ENCODE data around the gene DENND1B.
"Not testable (repeated sequence)": the region's sequence is repeated elsewhere in the genome, so short reads cannot be mapped to it uniquely, and the experiment has no call there.

DENND1B gene

DNA sequence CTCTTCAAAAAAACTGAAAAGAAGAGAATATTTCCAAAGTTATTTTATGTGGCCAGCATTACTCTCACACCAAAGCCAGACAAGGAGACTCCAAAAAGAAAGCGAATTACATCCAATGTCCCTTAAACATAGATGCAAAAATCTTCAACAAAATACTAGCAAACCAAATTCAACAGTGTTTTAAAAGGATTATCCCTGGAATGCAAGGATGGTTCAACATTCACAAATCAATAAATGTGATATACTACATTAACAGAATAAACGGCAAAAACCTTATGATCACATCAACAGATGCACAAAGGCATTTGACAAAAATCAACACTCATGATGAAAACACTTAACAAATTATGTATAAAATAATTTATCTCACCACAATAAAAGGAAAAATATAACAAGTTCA lies 207.8 kb downstream of the DENND1B start:
- DNase-seq (ENCODE audit: low read depth in 2 of 2, low spot score in 1 of 2): no peak

DNA sequence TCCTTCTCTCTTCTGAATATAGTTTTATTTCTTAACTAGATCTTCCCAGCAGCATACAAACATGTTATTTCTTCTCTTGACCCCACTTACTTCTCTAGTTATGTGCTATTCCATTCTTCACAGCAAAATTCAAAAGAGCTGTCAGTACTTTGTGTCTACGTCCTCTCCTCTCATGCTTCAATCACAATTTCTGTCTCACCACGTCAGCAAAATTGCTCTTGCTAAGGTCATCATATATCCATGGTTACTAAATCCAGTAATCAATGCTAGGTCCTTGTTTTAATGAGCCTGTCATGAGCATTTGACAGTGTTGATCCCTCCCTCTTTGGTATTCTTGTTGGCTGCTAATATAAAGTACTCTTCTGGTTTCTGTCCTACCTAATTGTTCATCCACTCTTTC lies 214.2 kb downstream of the DENND1B start:
- DNase-seq (ENCODE audit: low read depth in 2 of 2, low spot score in 1 of 2): no peak

- no peak for DNase-seq (ENCODE audit: low read depth in 2 of 2, low spot score in 1 of 2)
Measured at GRCh38 chr1:197559655-197560054, 215.6 kb downstream of the DENND1B start.

- DNase-seq (ENCODE audit: low read depth in 2 of 2, low spot score in 1 of 2): no peak
Measured at GRCh38 chr1:197559244-197559643, 216.0 kb downstream of the DENND1B start.

- no peak for DNase-seq (ENCODE audit: low read depth in 2 of 2, low spot score in 1 of 2)
Measured at GRCh38 chr1:197557302-197557701, 218.0 kb downstream of the DENND1B start.

GRCh38 chr1:197553281-197553680 lies 222.0 kb downstream of the DENND1B start:
- no peak for DNase-seq (ENCODE audit: low read depth in 2 of 2, low spot score in 1 of 2)

- no peak for DNase-seq (ENCODE audit: low read depth in 2 of 2, low spot score in 1 of 2)
Measured at GRCh38 chr1:197546989-197547388, 228.3 kb downstream of the DENND1B start.

- DNase-seq (ENCODE audit: low read depth in 2 of 2, low spot score in 1 of 2): no peak
Measured at GRCh38 chr1:197544553-197544952, 230.7 kb downstream of the DENND1B start.

DNA sequence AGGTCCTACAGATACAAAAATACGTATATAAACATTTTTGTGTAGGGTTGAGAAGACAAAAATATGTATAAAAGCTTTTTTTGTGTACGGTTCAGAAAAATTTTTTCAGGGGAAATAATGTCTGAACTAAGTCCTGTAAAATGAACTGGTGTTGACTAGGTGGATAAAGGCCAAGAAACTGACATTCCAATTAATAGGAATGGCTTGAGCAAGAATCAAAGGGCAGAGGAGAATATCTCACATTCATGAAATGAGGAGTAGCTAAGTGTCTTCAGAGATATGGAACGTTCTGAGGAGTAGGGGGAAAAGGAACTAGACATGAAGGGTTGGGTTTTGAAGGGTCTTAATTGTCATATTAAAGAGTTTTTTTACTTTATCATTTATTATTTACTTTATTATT lies 231.2 kb downstream of the DENND1B start:
- DNase-seq (ENCODE audit: low read depth in 2 of 2, low spot score in 1 of 2): no peak

DNA sequence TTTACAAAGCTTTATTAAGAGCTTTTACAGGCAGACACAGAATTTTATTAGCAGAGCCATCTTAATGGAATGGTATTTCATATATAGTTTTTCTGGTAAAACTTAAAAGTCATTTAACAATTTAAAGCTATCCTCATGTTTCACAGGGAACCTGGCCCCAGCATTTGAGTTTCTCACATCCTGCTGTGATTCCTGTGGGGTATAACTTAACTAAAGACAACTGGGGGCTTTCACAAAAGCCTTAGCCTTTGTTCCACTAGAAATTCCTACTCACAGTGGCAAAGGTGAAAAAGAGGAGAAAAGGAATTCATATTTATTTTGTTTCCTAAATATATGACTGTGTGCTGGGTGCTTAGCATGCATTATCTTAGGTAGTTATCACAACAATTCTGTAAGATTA lies 233.9 kb downstream of the DENND1B start:
- DNase-seq (ENCODE audit: low read depth in 2 of 2, low spot score in 1 of 2): no peak

DNA sequence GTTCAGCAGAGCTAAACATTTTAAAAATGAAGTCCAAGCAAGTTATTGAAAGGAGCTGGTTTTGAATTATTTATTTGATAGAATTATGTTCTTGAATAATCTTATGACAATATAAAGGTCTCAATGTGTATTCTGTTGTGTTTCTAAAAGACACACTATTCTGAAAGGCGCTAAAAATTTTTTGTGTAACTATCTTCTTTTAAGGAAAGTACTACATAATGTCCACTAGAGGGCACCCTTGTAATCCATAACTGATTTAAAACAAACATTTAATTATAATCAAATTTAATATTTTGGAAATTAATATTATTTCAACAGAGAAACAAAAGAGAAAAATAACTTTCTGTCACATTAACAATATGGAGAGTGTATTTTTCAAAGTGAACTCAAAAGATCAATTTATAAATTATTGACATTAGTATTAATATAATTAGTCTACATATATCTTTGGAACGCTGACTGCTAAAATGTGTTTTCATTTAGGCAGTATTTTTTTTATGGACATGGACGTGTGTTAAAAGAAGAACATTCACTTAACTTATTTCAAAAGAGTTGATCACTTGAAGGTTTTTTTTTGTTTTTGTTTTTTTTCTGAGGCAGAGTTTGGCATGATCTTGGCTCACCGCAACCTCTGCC lies 248.4 kb downstream of the DENND1B start:
- no peak for DNase-seq (ENCODE audit: low read depth in 2 of 2, low spot score in 1 of 2)

DNA sequence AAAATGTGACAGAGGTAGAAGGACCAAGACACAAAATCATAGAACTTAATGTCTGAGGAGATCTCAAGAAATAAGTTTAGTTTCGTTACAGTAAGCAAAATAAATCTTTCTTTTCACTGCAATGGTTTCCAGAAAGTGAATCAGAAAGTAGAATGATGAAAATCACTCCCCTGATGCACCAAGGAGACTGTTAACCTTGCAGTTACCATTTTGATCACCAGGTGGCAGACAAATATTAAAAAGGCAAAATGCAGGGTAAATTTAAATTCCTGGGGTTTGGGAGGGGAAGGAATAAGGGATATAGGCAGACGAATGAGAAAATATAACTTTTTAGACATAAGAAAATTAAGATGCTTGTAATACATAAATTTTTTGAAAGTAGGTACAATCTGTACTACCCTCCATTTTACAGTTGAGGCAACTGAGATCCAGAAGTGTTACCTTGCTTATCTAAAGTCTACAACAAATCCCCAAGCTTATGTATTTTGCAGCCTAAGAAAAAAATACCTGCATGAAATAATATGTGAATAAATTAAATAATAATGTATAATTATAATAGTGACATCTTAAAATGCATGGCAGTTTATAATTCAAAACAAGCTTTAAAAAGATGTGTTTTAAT lies 254.1 kb downstream of the DENND1B start:
- DNase-seq (ENCODE audit: low read depth in 2 of 2, low spot score in 1 of 2): no peak

DNA sequence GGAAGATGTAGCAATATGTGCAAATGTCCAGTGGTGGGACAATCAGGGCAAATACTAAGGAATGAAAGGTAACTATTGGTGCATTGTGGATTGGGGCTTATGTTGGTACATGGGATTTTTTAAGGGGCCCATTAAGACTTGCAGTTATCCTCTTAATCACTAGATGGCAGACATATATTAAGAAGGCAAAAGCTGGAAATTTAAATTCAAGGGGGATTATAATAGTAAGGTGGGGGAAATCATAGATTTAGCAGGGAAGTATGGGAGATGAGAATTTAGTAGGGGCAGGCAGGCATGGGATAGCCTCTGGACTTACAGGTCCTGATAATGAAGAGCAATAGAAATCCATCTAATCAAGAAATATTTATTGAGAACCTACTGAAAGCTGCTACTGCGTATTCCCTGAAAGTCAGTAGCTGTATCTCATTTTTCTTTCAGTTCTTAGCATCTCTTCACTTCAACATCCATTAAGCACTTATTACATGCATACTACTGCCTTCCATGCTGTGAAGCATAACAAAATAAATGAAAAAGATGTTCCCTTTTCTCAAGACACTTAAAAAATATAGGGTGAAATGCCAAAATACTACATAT lies 255.4 kb downstream of the DENND1B start:
- no peak for DNase-seq (ENCODE audit: low read depth in 2 of 2, low spot score in 1 of 2)

- no peak for DNase-seq (ENCODE audit: low read depth in 2 of 2, low spot score in 1 of 2)
Measured at GRCh38 chr1:197515421-197515820, 259.9 kb downstream of the DENND1B start.

- no peak for DNase-seq (ENCODE audit: low read depth in 2 of 2, low spot score in 1 of 2)
Measured at GRCh38 chr1:197510691-197511378, 264.4 kb downstream of the DENND1B start.

DNA sequence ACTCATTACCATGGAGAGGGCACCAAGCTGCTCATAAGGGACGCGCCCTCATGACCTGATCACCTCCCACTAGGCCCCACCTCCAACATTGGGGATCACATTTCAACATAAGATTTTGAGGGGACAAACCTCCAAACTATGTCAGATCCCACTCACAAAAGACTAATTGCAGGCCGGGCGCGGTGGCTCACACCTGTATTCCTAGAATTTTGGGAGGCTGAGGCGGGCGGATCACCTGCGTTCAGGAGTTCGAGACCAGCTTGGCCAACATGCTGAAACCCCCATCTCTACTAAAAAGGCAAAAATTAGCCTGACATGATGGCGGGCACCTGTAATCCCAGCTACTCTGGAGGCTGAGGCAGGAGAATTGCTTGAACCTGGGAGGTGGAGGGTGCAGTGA lies 278.6 kb downstream of the DENND1B start:
- DNase-seq (ENCODE audit: low read depth in 2 of 2, low spot score in 1 of 2): no peak

DNA sequence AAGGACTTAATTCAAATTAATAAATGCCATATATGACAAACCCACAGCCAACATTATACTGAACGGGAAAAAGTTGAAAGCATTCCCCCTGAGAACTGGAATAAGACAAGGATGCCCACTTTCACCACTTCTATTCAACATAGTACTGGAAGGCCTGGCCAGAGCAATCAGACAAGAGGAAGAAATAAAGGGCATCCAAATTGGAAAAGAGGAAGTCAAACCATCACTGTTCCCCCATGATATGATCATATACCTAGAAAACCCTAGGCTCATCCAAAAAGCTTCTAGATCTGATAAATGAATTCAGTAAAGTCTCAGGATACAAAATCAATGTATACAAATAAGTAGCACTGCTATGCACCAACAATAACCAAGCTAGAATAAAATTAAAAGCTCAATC lies 283.8 kb downstream of the DENND1B start:
- DNase-seq (ENCODE audit: low read depth in 2 of 2, low spot score in 1 of 2): not testable (repeated sequence)

DNA sequence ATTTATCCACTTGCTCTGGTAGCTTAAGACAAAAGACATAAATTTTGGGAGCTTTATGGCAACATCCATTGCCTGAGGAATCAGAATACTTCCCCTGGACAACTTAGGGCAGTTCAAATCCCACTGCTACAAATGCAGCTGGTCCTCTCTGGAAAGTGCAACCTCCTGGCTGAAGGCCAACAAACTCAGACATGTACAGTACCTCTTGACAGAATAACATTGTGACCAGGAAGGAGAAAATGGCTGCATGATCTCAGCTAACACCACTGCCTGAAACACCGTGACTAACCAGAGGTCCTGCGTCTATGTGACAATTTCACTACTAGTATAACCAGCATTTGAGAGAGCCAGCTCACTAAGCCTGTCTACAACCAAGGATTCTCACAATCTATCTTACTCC lies 288.3 kb downstream of the DENND1B start:
- DNase-seq (ENCODE audit: low read depth in 2 of 2, low spot score in 1 of 2): no peak

DNA sequence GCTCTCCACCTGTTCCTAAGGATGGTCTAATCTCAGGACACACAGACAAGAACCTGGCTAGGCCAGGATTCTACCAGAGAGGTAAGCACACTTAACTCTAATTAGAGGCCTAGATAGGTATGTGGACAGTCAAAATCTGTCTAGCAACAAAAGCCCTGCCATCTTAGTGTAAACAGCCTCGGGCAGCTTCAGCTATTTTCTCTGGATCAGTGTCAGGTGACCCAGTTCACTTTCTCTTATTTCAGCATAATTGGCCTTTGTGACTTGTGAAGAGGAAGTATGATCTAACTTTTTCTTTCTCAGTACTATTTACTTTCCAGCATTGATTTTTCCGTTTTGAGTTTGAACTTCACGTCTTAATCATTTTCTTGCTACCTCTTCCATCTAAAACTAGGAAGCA lies 289.5 kb downstream of the DENND1B start:
- no peak for DNase-seq (ENCODE audit: low read depth in 2 of 2, low spot score in 1 of 2)

- peak in 1 of 2 donors; percentile 3 for DNase-seq (ENCODE audit: low read depth in 2 of 2, low spot score in 1 of 2)
Measured at GRCh38 chr1:197481101-197481500, 294.2 kb downstream of the DENND1B start.

DNA sequence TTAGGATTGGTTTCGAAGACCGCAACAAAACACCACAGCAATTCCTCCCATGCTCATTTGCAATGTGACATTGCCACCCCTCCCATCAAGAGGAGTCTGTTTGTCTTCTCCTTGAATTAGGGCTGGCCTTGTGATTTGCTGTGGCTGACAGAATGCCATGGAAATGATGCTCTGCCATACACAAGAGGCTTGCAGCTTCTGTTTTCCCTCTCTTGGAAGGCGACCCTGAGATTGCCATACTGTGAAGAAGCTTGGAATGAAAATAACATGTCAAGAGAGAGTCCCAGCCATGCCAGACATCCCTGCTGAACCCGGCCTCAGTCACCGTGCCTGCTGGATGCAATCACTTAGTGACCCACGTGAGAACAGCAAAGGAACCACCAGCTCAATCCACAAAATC lies 294.8 kb downstream of the DENND1B start:
- DNase-seq (ENCODE audit: low read depth in 2 of 2, low spot score in 1 of 2): no peak

- no peak for DNase-seq (ENCODE audit: low read depth in 2 of 2, low spot score in 1 of 2)
Measured at GRCh38 chr1:197472141-197472540, 303.1 kb downstream of the DENND1B start.

Data from stimulated activated CD8-positive, alpha-beta memory T cell treated with anti-CD3 and anti-CD28 coated beads, Interleukin-4, amount 100 ng/mL, for 1 hour (primary cell).